Chondrocyte (in vitro differentiated cells): ENCODE measurements around the gene CEP128. TPM values are rescaled to one million over a fixed set of nuclear protein-coding genes. Genes with fewer than 3 reads are reported as not detected.

Experiments used
- DNase-seq: peaks from one replicate; pipeline ENCODE4 v3.0.0; 2021; ENCODE audit warnings: mixed read lengths, low spot score
- H3K27ac Mint-ChIP-seq: one replicate; pipeline ENCODE4 v1.8.0; 2021; ENCODE audit warnings: mild to moderate bottlenecking, moderate library complexity, mixed read lengths; ENCODE audit not compliant: unreplicated experiment
- H3K27me3 Mint-ChIP-seq: 2 replicates; pipeline ENCODE4 v1.8.0; 2021; ENCODE audit warnings: low read depth, mixed read lengths
- H3K36me3 Mint-ChIP-seq: 2 replicates; pipeline ENCODE4 v1.8.0; 2021; ENCODE audit warnings: low read depth, mixed read lengths
- H3K4me1 Mint-ChIP-seq: 2 replicates; pipeline ENCODE4 v1.8.0; 2021; ENCODE audit warnings: low read depth, mild to moderate bottlenecking, mixed read lengths
- H3K4me3 Mint-ChIP-seq: one replicate; pipeline ENCODE4 v1.8.0; 2021; ENCODE audit warnings: mild to moderate bottlenecking, moderate library complexity, mixed read lengths; ENCODE audit not compliant: unreplicated experiment
- H3K9me3 Mint-ChIP-seq: 2 replicates; pipeline ENCODE4 v1.8.0; 2021; ENCODE audit warnings: low read depth, mixed read lengths
- total RNA-seq: library from RNA; stranded (reverse); gene quantifications from 3 replicates; pipeline ENCODE4 v1.2.1, GENCODE V29; 2021
- TF ChIP-seq, protein P1 (sequence below): fragments of 200-600 bp; sonication (generic); IDR thresholded peaks from 2 replicates; pipeline ENCODE4 v1.5.0; 2021; ENCODE audit warnings: antibody characterized with exemption, mild to moderate bottlenecking, moderate library complexity

CEP128 gene
- total RNA-seq, 1 donor from 2014 or later: 3.5 TPM

DNA sequence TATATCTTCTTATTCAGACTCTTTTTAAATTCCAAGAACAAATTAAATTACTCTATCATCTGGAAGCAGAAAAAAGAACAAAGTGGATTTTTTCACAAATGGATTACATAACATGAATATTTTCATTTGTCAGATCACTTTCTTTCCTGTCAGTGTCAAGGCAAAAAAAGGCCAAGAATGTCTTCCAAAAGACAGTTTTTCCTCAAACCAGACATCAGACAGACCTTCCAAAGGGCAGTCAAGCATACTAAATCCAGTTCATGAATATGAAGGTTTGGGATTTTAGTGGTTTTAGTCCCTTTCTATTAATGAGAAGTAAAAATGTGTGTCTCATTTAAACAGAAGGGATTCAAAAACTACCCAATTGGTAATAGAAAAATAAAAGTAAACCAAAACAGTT is 336.0 kb downstream of the CEP128 start:
- no peak for DNase-seq
- Mint-ChIP-seq H3K4me3 (no peak overlapping the region), H3K4me1 (peaks cover 40% of the 10 kb centered on the region), H3K9me3 (no peaks in the 10 kb centered on the region), H3K36me3 (no peaks in the 10 kb centered on the region), H3K27me3 (no peaks in the 10 kb centered on the region), H3K27ac (no peak overlapping the region)
- TF ChIP-seq, protein P1, sequence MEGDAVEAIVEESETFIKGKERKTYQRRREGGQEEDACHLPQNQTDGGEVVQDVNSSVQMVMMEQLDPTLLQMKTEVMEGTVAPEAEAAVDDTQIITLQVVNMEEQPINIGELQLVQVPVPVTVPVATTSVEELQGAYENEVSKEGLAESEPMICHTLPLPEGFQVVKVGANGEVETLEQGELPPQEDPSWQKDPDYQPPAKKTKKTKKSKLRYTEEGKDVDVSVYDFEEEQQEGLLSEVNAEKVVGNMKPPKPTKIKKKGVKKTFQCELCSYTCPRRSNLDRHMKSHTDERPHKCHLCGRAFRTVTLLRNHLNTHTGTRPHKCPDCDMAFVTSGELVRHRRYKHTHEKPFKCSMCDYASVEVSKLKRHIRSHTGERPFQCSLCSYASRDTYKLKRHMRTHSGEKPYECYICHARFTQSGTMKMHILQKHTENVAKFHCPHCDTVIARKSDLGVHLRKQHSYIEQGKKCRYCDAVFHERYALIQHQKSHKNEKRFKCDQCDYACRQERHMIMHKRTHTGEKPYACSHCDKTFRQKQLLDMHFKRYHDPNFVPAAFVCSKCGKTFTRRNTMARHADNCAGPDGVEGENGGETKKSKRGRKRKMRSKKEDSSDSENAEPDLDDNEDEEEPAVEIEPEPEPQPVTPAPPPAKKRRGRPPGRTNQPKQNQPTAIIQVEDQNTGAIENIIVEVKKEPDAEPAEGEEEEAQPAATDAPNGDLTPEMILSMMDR: no peak

DNA sequence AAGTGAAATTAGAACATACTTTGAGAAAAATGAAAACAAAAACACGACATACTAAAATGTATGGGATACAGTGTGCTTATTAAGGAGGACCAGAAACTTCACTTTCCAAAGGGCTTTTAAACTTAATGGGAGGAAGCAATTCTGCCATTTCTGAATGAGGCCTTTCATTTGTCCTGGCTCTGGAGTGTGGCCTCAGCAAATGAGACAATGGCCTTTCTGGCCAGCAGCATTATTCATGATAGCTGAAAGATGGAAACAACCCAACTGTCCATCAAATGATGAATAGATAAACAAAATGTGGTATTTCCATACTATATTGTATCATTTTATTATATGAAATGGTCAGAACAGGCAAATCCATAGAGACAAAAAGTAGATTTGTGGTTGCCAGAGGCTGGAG is 338.6 kb downstream of the CEP128 start:
- no peaks in the 10 kb centered on the region for H3K36me3 Mint-ChIP-seq
- peaks cover 25% of the 10 kb centered on the region for H3K4me1 Mint-ChIP-seq
- H3K27ac Mint-ChIP-seq: no peak overlapping the region
- H3K9me3 Mint-ChIP-seq: peaks cover 1% of the 10 kb centered on the region
- TF ChIP-seq, protein P1: no peak
- DNase-seq: no peak
- H3K27me3 Mint-ChIP-seq: no peaks in the 10 kb centered on the region
- no peak overlapping the region for H3K4me3 Mint-ChIP-seq

DNA sequence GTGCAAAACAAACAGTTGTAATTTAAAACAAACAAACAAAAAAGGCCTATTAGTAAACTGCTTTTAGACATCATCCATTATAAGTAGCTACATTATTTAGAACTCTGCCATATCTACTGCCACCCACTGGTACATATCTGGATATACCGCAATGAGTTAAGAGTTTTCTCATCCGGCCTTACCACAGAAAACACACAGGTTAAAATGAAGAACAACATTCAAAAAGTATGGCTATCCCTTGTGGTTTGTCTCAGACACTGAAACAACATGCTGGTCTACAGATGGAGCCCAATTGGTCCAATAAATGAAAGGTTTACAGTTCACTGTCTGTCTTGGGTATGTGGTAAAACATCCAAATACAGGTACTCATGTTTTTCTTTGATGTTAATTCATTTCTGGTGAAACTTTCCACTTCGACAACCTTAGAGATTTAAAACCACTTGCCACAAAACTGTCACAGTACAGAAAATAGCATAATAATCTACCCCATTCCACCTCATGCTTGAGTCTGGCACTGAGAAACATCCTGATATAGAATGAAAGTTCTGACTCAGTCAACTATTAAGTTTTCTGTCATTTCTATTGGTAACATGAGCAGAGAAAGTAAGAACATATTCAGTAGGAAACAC is 354.3 kb downstream of the CEP128 start:
- Mint-ChIP-seq H3K27ac (no peak overlapping the region), H3K9me3 (peaks cover 14% of the 10 kb centered on the region), H3K4me1 (peaks cover 24% of the 10 kb centered on the region), H3K36me3 (peaks cover 7% of the 10 kb centered on the region), H3K4me3 (no peak overlapping the region), H3K27me3 (no peaks in the 10 kb centered on the region)
- TF ChIP-seq, protein P1: peak; percentile 84
- no peak for DNase-seq

DNA sequence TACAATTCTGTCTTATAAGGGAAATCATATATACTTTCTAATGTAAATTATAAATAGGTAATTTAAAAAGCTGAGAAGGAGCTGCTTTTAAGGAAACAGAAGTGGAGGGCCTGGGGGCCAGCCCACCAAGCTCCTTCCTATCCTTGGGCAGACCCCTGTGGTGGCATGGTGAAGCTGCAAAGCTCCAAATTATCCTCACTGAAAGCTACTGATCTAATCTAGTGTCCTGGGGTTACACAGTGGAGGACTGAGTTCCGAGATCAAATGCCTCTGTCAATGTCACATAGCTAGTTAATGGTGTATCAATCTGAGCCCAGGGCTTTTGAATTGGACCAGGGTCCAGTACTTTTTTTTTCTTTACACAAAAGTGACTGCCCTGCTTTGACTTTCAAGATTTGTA is 355.4 kb downstream of the CEP128 start:
- no peak for DNase-seq
- Mint-ChIP-seq H3K27ac (no peak overlapping the region), H3K9me3 (peaks cover 13% of the 10 kb centered on the region), H3K4me1 (peaks cover 24% of the 10 kb centered on the region), H3K4me3 (no peak overlapping the region), H3K36me3 (peaks cover 7% of the 10 kb centered on the region), H3K27me3 (no peaks in the 10 kb centered on the region)
- TF ChIP-seq, protein P1: no peak

DNA sequence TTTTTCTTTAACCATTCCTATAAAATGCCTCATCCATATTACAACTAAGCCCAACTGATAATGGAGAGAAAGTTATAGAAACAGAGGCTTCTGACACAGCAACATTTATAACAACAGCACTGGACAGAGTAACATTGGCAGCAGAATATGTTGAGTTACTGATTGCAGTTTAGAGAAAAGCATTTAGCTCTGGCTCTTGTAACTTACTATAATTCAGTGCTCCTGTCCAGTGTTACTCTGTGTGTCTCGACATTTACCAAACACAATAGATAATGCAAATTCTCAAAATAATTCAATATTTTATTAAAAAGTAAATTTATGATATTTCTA is 356.1 kb downstream of the CEP128 start:
- Mint-ChIP-seq H3K27me3 (no peaks in the 10 kb centered on the region), H3K9me3 (peaks cover 7% of the 10 kb centered on the region), H3K36me3 (peaks cover 2% of the 10 kb centered on the region), H3K4me1 (peaks cover 24% of the 10 kb centered on the region), H3K27ac (no peak overlapping the region), H3K4me3 (no peak overlapping the region)
- TF ChIP-seq, protein P1: no peak
- DNase-seq: no peak
